HG02885 (cell line): ENCODE measurements around the gene VGLL4.

Experiments used
- ATAC-seq: cut with Tn5 transposase; IDR thresholded peaks from one replicate; pipeline ENCODE4 v1.9.1; 2021; ENCODE audit warnings: mild to moderate bottlenecking; ENCODE audit not compliant: unreplicated experiment, poor library complexity

The VGLL4 gene

GRCh38 chr3:11632564-11632963 is 11.2 kb downstream of the VGLL4 start:
- no peak for ATAC-seq

- ATAC-seq, result no peak
Measured at GRCh38 chr3:11631820-11632219, 11.9 kb downstream of the VGLL4 start.

GRCh38 chr3:11629716-11630115 is 14.0 kb downstream of the VGLL4 start:
- no peak for ATAC-seq

GRCh38 chr3:11627612-11628011 is 16.1 kb downstream of the VGLL4 start:
- ATAC-seq, result no peak

- ATAC-seq, result peak; percentile 69
Measured at GRCh38 chr3:11626084-11626463, 17.6 kb downstream of the VGLL4 start.

- ATAC-seq, result no peak
Measured at GRCh38 chr3:11625376-11626083, 18.2 kb downstream of the VGLL4 start.

- ATAC-seq, result no peak
Measured at GRCh38 chr3:11624704-11625375, 18.9 kb downstream of the VGLL4 start.

- ATAC-seq, result peak; percentile 57
Measured at GRCh38 chr3:11624161-11624560, 19.6 kb downstream of the VGLL4 start.

- no peak for ATAC-seq
Measured at GRCh38 chr3:11622586-11623550, 20.8 kb downstream of the VGLL4 start.

- ATAC-seq, result no peak
Measured at GRCh38 chr3:11621077-11621476, 22.6 kb downstream of the VGLL4 start.

GRCh38 chr3:11619946-11620652 is 23.6 kb downstream of the VGLL4 start:
- no peak for ATAC-seq

- no peak for ATAC-seq
Measured at GRCh38 chr3:11619461-11619860, 24.3 kb downstream of the VGLL4 start.

- ATAC-seq, result no peak
Measured at GRCh38 chr3:11618904-11619303, 24.8 kb downstream of the VGLL4 start.

GRCh38 chr3:11616551-11616950 is 27.2 kb downstream of the VGLL4 start:
- ATAC-seq, result no peak

GRCh38 chr3:11613851-11614487 is 29.7 kb downstream of the VGLL4 start:
- ATAC-seq, result no peak

GRCh38 chr3:11613319-11613718 is 30.4 kb downstream of the VGLL4 start:
- ATAC-seq, result no peak

- ATAC-seq, result no peak
Measured at GRCh38 chr3:11612515-11613188, 31.1 kb downstream of the VGLL4 start.

GRCh38 chr3:11611341-11611799 is 32.3 kb downstream of the VGLL4 start:
- no peak for ATAC-seq

- no peak for ATAC-seq
Measured at GRCh38 chr3:11610700-11611275, 32.9 kb downstream of the VGLL4 start.
